Urothelium cell line (cell line): ENCODE data around the gene OTX2.
A peak's percentile ranks its signal among the peaks of the same experiment; 100 is the strongest.

Experiments used
- DNase-seq: peaks from one replicate; pipeline ENCODE4 v3.0.0; 2011; ENCODE audit warnings: low spot score, mixed read lengths
- FAIRE-seq: peaks from 2 replicates; lab custom pipeline; 2011; peaks lifted over from hg19 to GRCh38; lab: Jason Lieb, UNC

Gene OTX2

DNA sequence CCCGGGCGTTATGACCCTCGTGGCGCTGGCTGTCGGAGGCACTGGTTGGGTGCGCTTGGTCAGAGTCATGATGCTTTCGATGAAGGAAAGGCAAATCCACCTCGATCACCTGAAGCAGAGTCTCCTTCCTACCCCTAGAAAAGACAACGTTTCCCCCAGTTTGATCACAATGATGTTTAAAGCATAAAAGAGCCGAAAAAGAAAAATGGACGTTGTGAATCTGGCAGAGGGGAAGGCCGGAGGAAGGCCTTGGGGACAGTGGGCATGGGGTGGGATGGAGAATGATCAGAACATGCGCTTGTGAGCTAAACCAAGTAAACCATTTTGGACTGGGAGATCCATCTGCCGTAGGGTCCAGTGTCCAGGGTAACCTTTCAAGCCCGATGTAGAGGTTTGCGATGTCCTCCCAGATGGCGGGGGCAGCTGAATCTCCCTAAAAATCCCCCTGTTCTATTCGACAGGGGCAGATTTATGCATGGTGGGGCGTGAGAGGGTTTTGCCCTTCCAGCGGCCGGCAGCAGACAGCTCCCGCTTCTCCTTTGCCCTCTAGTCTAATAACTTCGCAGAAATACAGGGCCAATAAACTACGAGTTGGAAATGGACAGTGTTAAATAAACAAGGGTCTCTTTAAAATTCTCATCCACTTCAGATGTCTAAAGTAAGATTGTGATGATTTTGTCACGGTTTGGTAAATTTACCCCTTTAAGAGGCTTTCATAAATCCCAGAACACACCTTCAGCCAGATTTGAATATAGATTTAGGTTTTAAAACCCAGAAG lies 2.3 kb upstream of the OTX2 start:
- DNase-seq (no peak), FAIRE-seq (no peak)

DNA sequence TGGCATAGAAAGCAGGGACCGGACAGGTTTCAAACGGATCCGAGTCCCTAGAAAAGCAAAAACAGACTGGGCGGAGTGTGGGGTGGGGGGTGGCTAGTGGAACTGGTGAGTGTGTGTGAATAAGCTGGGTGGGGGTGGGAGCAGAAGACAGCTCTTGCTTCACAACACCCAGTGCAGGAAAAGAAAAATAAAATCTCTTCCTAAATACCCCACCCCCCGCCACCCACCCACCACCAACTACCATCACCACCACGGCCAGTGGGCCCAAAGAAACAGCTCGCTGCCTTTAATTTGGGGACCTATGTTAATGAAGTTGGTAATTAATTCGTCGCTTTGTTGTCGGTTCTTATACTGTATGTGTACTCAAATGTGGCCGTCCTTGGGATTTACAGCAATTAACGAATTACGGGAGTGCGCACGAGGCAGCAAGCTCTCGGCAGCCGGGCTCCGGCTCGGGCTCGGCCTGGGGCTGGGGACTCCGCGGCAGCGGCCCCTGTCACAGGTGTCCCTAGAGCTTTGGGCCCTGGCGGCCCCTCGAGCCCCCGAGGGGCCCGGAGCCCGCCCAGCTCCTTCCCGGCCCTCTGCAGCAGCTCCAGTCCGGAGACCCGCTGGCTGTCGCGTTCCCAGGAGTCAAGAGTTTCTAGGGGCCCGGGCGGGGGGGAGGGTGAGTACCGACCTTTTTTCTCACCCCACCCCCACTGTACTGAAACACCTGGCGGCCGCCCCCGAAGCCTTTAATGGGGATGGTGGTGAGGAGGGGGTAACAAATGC lies 1.5 kb upstream of the OTX2 start:
- no peak for DNase-seq
- no peak for FAIRE-seq

DNA sequence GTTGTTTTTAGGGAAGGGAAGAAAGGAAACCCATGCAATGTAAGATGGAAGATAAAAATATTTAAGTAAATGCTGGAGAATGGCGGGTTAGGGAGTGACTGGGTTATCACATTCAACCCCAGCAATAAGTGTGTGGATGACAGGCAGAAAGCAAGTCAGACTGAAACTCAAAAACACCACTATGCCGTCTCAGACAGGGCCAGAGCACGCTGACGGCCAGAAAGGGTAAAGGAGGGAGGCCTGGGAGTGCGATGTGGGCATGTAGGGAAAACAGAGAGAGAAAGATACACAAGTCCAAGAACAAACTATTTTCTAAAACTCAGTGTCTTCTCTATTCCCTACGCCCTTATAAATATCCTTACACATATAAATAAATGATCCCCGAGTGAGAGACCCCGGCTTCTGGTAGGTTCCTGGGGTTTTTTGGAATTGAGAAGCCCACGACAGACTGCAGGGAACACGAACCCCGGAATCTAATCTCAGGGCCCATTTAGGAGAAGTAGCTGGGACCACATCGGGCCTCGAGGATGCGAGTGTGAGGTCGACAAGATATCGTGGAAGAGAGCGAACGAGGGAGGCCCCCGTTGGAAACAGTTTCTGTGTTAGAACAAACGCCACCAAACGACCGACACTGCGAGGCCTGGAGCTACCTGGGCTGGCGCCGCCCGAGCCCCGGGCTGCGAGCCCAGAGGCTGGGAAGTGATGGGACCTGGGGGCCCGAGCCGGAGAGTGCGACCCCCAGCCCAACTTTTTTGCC lies 735 bp upstream of the OTX2 start:
- DNase-seq, result no peak
- FAIRE-seq, result no peak

DNA sequence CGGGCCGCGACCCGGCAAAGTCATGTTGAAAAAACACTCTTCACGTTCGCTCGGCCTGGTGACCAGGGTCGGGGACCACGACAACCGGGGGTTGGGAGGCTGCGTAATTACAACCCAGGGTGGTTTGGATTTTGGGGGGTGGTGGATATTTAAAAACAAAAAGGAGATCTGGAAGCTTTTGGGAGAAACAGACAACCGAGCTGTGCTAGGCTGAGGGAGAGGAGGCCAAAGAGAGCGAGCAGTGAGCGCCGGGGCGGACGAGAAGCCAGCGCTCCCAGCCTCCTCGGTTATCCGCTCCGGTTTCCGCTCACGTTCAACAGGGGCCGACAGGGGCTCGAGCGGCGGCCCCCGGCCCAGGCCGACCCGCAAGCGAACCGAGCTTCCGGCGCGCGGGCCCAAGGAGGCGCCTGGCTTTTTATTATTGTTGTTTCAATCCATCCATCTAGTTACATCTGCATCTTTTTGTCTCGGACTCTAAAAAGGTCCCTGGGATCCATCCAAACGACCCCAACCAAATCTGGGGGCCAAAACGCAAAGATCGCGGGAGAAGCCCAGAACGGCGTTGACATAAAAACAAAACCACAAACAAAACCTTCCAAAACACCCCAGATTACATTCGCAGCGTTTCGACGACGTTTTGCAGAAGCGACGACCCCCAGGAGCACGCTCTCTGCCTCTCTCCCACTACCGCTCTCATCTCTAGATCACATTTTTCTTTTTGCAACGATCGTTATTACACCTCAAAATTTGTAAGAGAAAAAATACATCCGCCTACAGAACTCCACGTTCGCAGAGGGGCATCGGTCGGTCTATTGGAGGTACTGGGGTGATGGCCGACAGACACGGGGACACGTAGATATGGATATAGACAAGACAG lies 771 bp downstream of the OTX2 start:
- FAIRE-seq (no peak), DNase-seq (no peak)

DNA sequence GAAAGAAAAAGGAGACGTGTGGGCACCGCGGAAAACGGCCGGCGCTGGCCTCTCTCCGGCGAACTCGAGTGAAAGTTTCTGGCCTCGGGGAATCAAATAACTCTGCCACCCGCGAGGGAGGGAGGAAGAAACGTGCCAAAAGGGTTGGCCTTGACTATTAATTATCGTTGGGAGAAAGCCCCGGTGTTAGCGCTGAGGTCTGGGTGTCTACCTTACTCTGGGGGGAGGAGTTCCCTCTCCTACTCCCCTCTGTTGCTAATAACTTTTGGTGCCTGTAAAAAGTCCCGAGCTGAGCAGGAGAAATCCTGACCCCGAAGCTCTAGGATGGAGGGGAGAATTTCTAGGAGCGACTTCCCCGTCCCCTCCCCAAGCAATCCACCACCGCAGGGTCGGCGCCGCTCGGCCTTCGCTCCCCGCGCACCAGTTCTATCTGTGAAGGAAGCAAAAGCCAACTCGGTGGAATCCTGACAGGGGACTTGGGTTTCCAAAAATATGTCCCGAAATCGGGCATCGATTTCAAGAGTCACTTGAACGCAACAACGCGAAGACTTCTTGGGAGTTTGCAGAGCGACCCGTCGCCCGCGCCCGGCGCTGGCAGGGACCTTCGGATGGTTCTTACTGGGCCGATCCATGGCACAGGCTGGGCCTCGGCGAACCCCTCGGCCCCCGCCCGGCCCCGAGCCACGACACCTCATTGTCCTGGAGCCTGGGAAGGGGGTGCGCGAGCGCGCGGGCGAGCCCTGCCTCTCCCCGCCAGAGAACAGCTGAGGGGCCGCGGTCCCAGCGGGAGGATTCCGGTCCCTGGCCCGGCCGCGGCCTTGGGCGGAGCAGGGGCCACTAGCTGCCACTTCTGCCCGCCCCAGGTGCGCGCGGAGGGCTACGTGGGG lies 1.7 kb downstream of the OTX2 start:
- no peak for DNase-seq
- FAIRE-seq, result peak; percentile 37

DNA sequence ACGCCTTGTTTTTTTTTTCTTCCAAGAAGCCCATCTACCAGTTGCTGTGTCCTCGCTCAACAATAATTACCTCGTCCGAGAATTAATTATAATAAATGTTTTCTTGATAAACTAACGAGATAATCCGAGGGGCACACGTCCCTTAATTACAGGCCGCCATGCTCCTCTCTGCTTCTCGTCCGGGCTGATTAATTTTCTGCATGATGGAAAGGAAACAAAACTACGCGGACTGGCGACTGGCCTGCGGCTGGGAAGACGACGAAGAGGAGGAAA lies 2.2 kb downstream of the OTX2 start:
- DNase-seq, result no peak
- no peak for FAIRE-seq

DNA sequence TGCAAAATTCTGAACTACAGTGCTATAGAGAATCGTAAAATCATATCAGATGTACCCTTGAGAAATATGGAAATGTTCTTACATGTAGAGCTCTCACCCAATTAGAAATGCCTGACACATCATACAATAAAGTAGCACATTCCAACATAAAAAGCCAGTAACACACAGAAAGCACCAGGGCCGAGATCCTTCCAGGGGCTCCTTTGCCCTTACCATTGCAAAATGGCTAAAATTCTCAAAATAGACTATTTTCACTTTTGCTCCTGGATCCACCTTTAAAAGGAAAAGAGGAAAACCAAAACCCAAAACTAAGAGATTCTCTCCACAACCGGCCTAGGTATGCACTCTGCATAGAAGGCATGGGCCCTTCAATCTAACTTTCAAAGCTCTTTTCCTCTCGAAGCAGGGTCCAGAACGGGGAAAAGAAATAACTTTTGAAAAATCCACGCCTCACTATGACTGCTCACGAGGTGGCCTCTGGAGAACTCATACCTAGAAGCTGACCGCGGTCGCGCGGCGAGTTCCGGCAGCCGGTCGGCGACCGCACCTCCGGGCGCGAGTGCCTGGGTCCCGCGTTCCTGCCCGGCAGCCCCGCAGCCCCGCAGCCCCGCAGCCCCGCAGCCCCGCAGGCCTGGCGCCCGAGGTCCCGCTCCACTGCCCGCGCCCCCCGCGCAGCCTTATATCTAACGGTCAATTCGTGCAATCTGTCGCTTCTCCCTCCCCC lies 2.7 kb downstream of the OTX2 start:
- no peak for DNase-seq
- FAIRE-seq, result no peak

DNA sequence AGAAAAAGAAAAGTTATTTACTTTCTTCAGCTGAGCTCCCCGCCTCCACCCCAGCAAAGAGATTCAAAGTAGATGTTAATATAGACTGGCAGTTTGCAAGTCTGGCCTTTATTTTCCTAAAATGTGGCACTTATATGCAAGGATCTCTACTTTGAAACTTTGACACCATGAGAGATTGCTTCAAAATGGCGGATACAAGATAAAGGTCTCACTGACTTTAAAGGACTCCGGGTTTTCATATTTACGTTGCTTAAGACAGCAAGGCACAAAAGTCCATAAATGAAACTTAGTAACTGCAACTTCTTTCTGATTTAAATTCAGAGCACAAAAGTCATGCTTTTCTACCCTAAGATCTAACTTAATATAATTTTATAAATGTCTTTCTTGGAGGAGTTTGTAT lies 3.5 kb downstream of the OTX2 start:
- no peak for FAIRE-seq

DNA sequence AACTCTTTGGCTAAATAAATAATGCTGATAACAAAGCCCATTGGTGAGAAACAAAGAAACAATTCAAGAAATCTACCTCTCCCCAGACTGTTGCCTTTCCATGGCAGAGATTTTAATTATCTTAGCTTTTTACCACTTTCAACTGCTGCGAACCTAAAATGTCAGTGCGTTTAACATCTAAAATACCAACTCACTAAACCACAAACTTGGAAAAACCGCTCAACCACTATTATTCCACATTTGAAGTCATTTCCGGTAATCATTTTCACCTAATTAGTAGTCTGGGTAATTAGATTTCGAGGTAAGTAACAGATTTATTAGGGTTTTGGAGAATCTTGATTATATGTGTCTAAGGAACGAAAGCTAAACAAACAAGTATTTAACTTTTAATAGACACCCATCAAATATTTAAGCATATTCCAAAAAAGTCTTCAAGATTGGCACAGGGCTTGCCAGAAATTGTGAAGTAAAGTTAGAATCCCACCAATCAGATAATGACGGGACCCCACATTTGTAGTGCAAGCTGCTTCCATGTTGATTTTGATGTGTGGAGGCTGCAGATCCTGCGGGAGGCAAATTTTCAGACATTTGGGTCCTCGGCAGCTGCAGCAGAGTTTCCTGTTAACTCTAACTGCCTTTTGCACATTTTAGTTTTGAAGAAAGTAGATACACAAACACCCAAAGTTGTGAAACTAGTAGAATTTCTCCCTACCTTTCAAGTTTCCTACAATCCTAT lies 4.1 kb downstream of the OTX2 start:
- no peak for DNase-seq
- FAIRE-seq, result no peak

More for the DNA sequence above, 3.5 kb downstream of the OTX2 start:
- no peak for DNase-seq

DNA sequence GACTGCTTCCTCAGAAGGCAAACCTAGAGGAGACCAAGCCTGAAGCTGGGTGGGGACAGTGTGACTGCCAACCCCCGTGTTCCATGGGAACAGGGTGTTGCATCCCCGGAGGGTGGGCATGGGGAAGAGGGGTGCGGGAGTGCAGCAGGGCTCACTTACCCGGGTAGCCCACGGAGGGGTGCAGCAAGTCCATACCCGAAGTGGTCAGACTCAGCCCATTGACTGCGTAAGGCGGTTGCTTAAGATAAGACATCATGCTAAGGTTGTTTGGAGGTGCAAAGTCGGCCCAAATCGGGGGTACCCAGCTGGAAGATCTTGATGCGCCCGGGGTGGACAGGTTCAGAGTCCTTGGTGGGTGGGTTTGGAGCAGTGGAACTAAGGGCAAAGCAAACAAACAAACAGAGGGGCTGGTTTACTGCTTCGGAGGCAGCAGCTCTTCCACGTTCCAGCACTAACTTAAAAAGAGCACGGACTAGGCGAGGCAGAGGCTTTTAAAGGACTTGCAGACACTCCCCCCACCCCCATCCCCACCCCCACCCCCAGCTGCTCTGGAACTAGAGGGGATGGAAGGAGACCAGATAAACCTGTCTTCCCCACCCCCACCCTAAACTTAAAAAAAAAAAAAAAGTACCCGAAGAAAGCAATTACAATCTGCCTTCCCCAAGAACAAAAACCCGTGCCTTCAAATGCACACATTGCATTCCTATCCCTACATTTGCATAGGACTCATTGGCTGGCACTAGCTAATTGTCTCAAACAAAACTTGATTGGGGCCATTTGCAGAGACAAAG lies 4.9 kb downstream of the OTX2 start:
- no peak for DNase-seq
- FAIRE-seq, result no peak

DNA sequence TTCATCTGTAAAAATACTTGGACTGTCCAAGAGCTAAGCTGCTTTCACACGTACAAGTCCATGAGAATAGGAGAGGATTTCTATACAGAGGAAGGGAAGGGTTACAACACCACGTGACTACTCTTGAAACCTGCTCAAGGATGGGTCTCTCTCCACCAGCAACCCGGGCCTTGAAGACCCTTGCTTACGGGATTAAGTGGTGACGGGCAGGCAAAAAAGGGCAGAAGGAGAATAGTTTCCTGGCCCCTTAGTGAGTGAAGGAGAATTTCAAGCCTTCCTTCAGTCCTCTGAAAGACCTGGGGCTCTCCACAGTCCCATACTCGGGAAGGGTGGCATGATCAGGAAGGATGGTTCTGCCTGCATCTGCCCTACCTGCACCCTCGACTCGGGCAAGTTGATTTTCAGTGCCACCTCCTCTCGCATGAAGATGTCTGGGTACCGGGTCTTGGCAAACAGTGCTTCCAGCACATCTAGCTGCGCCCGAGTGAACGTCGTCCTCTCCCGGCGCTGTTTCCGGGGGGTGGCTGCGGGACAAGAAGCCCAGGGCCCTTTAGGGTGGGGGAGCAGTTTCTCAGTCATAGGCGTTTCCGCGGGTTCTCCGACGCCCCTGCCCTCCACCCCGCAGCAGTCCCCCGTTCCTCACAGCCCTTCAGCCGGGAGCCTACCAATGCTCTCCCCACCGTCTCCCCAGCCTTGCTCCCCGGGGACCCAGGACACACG lies 6.3 kb downstream of the OTX2 start:
- no peak for FAIRE-seq

DNA sequence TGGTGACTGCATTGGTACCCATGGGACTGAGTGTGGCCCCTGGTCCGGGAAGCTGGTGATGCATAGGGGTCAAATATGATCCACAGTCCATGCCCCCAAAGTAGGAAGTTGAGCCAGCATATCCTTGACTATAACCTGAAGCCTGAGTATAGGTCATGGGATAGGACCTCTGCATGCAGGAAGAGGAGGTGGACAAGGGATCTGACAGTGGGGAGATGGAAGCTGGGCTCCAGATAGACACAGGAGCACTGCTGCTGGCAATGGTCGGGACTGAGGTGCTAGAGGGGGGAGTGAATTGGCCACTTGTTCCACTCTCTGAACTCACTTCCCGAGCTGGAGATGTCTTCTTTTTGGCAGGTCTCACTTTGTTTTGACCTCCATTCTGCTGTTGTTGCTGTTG lies 8.4 kb downstream of the OTX2 start:
- DNase-seq, result no peak

More for the DNA sequence above, 6.3 kb downstream of the OTX2 start:
- DNase-seq, result no peak

DNA sequence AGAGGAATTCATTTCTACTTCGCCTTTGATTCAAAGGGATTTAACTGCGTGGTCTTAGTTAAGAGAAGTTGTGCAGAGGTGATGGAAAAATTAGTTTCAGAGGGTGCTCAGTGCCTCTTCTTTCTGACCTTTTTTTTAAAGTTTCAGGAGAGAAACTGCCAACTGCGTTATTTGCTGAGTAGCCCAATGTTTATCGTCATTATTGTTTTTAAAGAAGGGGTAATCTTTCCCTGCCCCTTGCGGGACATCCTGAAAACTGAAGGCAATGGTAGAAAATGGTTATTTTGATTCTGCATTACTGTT lies 11.0 kb downstream of the OTX2 start:
- DNase-seq (no peak), FAIRE-seq (no peak)

More for the DNA sequence above, 8.4 kb downstream of the OTX2 start:
- no peak for FAIRE-seq

DNA sequence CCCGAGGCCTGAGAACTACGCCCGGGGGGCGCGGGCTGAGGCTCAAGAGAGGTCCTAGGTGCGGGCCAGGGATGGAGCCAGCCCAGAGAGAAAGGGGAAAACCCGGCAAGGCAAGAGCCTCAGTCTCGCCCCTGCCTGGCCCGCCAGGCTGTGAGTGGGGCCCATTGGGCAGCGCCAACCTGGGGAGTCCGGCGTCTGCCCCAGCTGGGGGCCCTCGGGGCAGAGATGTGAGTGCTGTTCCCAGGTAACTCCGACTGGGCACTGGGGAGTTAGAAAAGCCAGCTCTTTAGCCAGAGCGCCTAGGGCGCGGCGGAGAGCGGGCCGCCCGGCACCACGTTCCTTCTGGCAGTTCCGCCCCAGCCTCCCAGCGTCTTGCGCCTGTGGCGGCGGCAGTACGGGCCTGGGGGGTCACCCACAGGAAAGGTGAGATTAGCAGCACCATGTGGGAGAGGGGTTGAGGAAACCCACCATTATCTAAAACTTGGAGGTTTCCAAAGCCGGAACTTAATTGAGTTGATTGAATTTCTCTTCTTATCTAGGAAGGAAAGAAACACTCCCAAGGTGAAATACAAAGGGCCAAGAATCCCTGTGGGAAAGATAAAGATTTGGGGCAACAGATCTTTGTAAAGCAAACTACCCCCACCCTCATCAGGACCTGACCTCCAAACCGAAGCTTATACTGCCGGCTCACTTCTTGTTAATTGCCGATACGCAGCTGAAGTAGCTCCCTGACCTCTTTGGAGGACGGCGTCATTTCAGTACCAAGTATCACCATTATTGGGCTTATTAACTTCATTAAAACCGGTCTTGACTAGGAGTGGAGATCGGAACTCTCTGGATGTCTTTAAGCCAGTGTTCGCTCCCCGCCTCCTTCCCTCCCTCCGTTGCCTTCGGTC lies 11.6 kb downstream of the OTX2 start:
- no peak for FAIRE-seq
- no peak for DNase-seq

DNA sequence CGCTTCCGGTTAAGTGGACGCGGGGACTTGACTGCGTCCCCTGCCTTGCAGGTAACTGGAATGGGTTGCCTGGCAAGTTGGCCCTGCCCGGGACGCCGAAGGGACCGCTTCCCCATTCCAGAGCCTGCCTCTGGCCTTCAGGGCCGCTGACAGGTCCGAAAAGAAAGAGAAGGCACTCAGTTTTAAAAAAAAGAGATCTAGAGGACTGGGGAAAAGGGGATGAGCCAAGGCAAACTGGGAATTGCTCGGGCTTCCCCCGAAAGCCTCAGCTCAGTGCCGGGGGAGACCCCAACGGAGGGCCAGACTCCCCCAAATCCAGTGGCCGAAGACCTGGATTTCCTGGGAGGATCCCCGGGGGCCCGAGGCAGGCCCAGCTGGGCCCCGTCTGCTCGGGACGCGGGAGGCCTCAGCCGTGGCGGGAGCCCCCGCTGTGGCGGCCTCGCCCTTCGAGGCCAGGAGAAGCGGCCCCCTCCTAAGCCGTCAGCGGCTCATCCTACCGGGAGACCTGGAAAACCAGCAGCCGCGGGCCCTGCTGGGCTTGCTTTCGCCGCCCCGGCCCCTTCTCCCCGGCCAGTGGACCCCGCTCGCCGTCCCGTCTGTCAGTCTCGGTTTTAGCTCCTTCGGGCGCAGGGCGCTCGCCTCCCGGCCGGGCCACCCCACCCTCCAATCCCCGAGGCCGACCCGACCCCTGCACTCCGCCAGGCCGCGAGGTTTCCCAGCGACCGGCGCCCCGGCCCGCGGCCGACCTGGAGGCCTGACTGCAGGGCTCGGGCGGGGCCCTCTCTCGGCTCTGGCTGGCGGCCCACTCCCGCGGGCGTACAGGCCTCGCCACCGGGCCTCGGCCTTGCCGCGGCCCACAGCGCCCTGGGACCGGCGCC lies 12.5 kb downstream of the OTX2 start:
- FAIRE-seq (no peak), DNase-seq (no peak)
